NT2/D1 (cell line): Measurements from ENCODE around the gene LRRTM4.

Source experiments
- DNase-seq: peaks from one replicate; pipeline ENCODE4 v3.0.0-alpha.2; 2011; ENCODE audit warnings: low read depth, low spot score
- H3K27me3 ChIP-seq: 2 replicates; pipeline ENCODE4 v1.6.0; 2011; ENCODE audit warnings: mild to moderate bottlenecking; ENCODE audit not compliant: insufficient read length, insufficient read depth
- H3K36me3 ChIP-seq: 2 replicates; pipeline ENCODE4 v1.6.1; 2011; ENCODE audit warnings: mild to moderate bottlenecking, low read length, mixed read lengths; ENCODE audit not compliant: insufficient read depth, insufficient read length
- H3K4me1 ChIP-seq: 2 replicates; pipeline ENCODE4 v1.5.1; 2011; ENCODE audit not compliant: insufficient read depth, insufficient read length
- H3K4me3 ChIP-seq: 2 replicates; pipeline ENCODE4 v1.5.1; 2011; ENCODE audit warnings: low read depth; ENCODE audit not compliant: insufficient read length
- H3K9ac ChIP-seq: 2 replicates; pipeline ENCODE4 v1.6.0; 2011; ENCODE audit warnings: low read depth; ENCODE audit not compliant: insufficient read length
- H3K9me3 ChIP-seq: 2 replicates; pipeline ENCODE4 v1.5.1; 2011; ENCODE audit warnings: mild to moderate bottlenecking, low read length; ENCODE audit not compliant: insufficient read depth
- SUZ12 ChIP-seq: IDR thresholded peaks from 2 replicates; pipeline ENCODE4 v1.6.1; 2011; ENCODE audit not compliant: insufficient read length, insufficient read depth; ENCODE audit errors: extremely low read depth
- YY1 ChIP-seq: IDR thresholded peaks from 2 replicates; pipeline ENCODE4 v1.6.1; 2011; ENCODE audit not compliant: insufficient read length, insufficient read depth
- ZNF274 ChIP-seq: IDR thresholded peaks from 2 replicates; pipeline ENCODE4 v1.6.1; 2011; ENCODE audit warnings: mild to moderate bottlenecking, low read depth, low read length

The LRRTM4 gene

GRCh38 chr2:77421971-77422370, 100.2 kb downstream of the LRRTM4 start:
- Histone ChIP-seq H3K4me3 (no peak overlapping the region), H3K4me1 (no peaks in the 10 kb centered on the region), H3K36me3 (no peaks in the 10 kb centered on the region)

GRCh38 chr2:77418537-77418936, 103.6 kb downstream of the LRRTM4 start:
- no peak for TF ChIP-seq SUZ12
- H3K36me3 ChIP-seq = no peaks in the 10 kb centered on the region

More at GRCh38 chr2:77421971-77422370, 100.2 kb downstream of the LRRTM4 start:
- H3K27me3 ChIP-seq = no peaks in the 10 kb centered on the region
- H3K9ac ChIP-seq = no peak overlapping the region
- TF ChIP-seq SUZ12 = no peak
- TF ChIP-seq YY1 = no peak
- DNase-seq = no peak
- no peaks in the 10 kb centered on the region for H3K9me3 ChIP-seq

GRCh38 chr2:77404189-77404588, 118.0 kb downstream of the LRRTM4 start:
- TF ChIP-seq YY1 (no peak), SUZ12 (no peak), ZNF274 (no peak)
- no peak for DNase-seq
- Histone ChIP-seq H3K4me1 (no peaks in the 10 kb centered on the region), H3K9ac (no peak overlapping the region), H3K4me3 (no peak overlapping the region), H3K27me3 (no peaks in the 10 kb centered on the region), H3K36me3 (no peaks in the 10 kb centered on the region), H3K9me3 (no peaks in the 10 kb centered on the region)

More at GRCh38 chr2:77418537-77418936, 103.6 kb downstream of the LRRTM4 start:
- DNase-seq = no peak
- Histone ChIP-seq H3K4me1 (no peaks in the 10 kb centered on the region), H3K9me3 (no peaks in the 10 kb centered on the region), H3K4me3 (no peak overlapping the region), H3K9ac (no peak overlapping the region), H3K27me3 (no peaks in the 10 kb centered on the region)

- H3K9ac ChIP-seq = no peak overlapping the region
- no peaks in the 10 kb centered on the region for H3K27me3 ChIP-seq
- no peaks in the 10 kb centered on the region for H3K36me3 ChIP-seq
- no peak overlapping the region for H3K4me3 ChIP-seq
- H3K4me1 ChIP-seq = no peaks in the 10 kb centered on the region
- H3K9me3 ChIP-seq = no peaks in the 10 kb centered on the region
- TF ChIP-seq YY1 (no peak), SUZ12 (no peak), ZNF274 (no peak)
- DNase-seq = no peak
These were observed 123.1 kb downstream of the LRRTM4 start for GRCh38 chr2:77398970-77399600.

GRCh38 chr2:77397763-77398162, 124.4 kb downstream of the LRRTM4 start:
- no peak for DNase-seq

GRCh38 chr2:77395011-77395410, 127.2 kb downstream of the LRRTM4 start:
- Histone ChIP-seq H3K36me3 (no peaks in the 10 kb centered on the region), H3K4me3 (no peak overlapping the region), H3K9me3 (no peaks in the 10 kb centered on the region), H3K4me1 (no peaks in the 10 kb centered on the region), H3K9ac (no peak overlapping the region), H3K27me3 (no peaks in the 10 kb centered on the region)
- TF ChIP-seq YY1 (no peak), ZNF274 (no peak), SUZ12 (no peak)
- DNase-seq = no peak

More at GRCh38 chr2:77397763-77398162, 124.4 kb downstream of the LRRTM4 start:
- H3K27me3 ChIP-seq = no peaks in the 10 kb centered on the region
- no peak overlapping the region for H3K4me3 ChIP-seq
- TF ChIP-seq YY1 (no peak), SUZ12 (no peak), ZNF274 (no peak)
- H3K36me3 ChIP-seq = no peaks in the 10 kb centered on the region
- H3K9ac ChIP-seq = no peak overlapping the region
- no peaks in the 10 kb centered on the region for H3K9me3 ChIP-seq
- no peaks in the 10 kb centered on the region for H3K4me1 ChIP-seq

- no peak for DNase-seq
- Histone ChIP-seq H3K27me3 (no peaks in the 10 kb centered on the region), H3K4me1 (no peaks in the 10 kb centered on the region), H3K36me3 (no peaks in the 10 kb centered on the region), H3K9ac (no peak overlapping the region), H3K4me3 (no peak overlapping the region), H3K9me3 (no peaks in the 10 kb centered on the region)
- TF ChIP-seq ZNF274 (no peak), SUZ12 (no peak), YY1 (no peak)
These were observed 131.1 kb downstream of the LRRTM4 start for GRCh38 chr2:77391119-77391518.

- H3K9ac ChIP-seq = no peak overlapping the region
- H3K36me3 ChIP-seq = no peaks in the 10 kb centered on the region
- no peak for TF ChIP-seq SUZ12
- TF ChIP-seq YY1 = no peak
- no peak for TF ChIP-seq ZNF274
- no peaks in the 10 kb centered on the region for H3K27me3 ChIP-seq
- H3K4me1 ChIP-seq = no peaks in the 10 kb centered on the region
- H3K4me3 ChIP-seq = no peak overlapping the region
- peak; percentile 67 for DNase-seq
- no peaks in the 10 kb centered on the region for H3K9me3 ChIP-seq
These were observed 134.9 kb downstream of the LRRTM4 start for GRCh38 chr2:77387324-77387723.
